OCI-LY3 (cell line): ENCODE data around the gene PPP1R9A.

ENCODE experiments used
- EZH2phosphoT487 ChIP-seq: fragments of 200-600 bp; shearing (Covaris generic); IDR thresholded peaks from 2 replicates; pipeline ENCODE4 v1.6.1; 2018; ENCODE audit warnings: antibody characterized with exemption, mixed run types, low read depth
- TF ChIP-seq, protein P1 (sequence below): fragments of 200-600, 300-600 bp; sonication (generic); IDR thresholded peaks from 2 replicates; pipeline ENCODE4 v1.5.1; 2014; ENCODE audit warnings: antibody characterized with exemption, low read length, low read depth

DNA sequence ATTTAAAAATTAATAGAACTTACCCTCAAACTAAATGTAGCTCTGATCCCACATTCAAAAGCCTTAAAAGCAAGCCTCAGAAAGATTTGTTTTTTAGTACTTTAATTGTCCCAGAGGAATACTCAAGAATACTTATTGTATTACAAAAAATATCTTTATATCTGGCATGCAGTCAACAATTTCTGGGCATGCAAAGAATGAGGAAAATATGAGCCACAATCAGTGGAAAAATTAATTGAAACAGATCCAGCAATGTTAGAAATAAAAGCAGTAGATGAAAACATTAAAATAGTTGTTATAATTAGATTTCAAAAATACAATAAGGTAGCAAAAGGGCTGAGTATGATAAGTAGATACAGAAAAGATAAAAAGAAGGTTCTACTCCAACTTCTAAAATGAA lies 262.3 kb downstream of the PPP1R9A start:
- TF ChIP-seq, protein P1, sequence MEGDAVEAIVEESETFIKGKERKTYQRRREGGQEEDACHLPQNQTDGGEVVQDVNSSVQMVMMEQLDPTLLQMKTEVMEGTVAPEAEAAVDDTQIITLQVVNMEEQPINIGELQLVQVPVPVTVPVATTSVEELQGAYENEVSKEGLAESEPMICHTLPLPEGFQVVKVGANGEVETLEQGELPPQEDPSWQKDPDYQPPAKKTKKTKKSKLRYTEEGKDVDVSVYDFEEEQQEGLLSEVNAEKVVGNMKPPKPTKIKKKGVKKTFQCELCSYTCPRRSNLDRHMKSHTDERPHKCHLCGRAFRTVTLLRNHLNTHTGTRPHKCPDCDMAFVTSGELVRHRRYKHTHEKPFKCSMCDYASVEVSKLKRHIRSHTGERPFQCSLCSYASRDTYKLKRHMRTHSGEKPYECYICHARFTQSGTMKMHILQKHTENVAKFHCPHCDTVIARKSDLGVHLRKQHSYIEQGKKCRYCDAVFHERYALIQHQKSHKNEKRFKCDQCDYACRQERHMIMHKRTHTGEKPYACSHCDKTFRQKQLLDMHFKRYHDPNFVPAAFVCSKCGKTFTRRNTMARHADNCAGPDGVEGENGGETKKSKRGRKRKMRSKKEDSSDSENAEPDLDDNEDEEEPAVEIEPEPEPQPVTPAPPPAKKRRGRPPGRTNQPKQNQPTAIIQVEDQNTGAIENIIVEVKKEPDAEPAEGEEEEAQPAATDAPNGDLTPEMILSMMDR: no peak
- TF ChIP-seq EZH2phosphoT487: no peak
